ENCODE results near the gene TRIM44.

DNA sequence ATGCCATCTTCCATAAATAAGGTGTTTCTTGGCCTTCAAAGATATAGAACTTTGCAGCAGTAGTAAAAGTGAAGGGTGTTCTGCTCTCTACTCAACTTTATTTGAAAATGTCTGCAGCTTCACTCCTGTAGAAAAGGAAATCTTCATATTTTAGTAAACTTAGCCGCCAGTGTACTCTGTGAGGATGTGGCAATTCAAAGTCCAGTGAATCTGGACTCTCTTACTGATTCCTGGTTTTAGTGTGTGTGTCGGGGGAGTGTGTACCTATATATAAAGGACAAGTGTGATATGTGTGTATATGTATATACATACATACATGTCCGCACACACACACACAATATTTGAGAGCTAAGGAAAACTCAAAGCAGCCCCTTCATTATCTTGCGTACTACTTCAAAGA, 147.0 kb downstream of the TRIM44 start:
- TF ChIP-seq, protein P1, sequence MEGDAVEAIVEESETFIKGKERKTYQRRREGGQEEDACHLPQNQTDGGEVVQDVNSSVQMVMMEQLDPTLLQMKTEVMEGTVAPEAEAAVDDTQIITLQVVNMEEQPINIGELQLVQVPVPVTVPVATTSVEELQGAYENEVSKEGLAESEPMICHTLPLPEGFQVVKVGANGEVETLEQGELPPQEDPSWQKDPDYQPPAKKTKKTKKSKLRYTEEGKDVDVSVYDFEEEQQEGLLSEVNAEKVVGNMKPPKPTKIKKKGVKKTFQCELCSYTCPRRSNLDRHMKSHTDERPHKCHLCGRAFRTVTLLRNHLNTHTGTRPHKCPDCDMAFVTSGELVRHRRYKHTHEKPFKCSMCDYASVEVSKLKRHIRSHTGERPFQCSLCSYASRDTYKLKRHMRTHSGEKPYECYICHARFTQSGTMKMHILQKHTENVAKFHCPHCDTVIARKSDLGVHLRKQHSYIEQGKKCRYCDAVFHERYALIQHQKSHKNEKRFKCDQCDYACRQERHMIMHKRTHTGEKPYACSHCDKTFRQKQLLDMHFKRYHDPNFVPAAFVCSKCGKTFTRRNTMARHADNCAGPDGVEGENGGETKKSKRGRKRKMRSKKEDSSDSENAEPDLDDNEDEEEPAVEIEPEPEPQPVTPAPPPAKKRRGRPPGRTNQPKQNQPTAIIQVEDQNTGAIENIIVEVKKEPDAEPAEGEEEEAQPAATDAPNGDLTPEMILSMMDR (IDR thresholded peaks at IDR 0.05): no peak
- TF ChIP-seq POLR2A (IDR thresholded peaks at IDR 0.05): no peak

Measured in thyroid gland (tissue), 4 donors.